MM.1S (cell line): Measurements from ENCODE around the gene HELB.

Experiments
- EZH2 ChIP-seq: fragments of 300-600 bp; sonication (generic); optimal IDR thresholded peaks from 2 replicates; pipeline ENCODE3; 2017; ENCODE audit warnings: low read depth, mild to moderate bottlenecking, antibody characterized with exemption, low read length, mixed read lengths
- EZH2phosphoT487 ChIP-seq: fragments of 300-600 bp; sonication (generic); IDR thresholded peaks from 2 replicates; pipeline ENCODE4 v1.6.1; 2018; ENCODE audit warnings: antibody characterized with exemption, low read length
- TF ChIP-seq, protein P1 (sequence below): fragments of 300-600 bp; sonication (generic); IDR thresholded peaks from 2 replicates; pipeline ENCODE4 v1.5.1; 2016; ENCODE audit warnings: antibody characterized with exemption, low read length, mixed read lengths

DNA sequence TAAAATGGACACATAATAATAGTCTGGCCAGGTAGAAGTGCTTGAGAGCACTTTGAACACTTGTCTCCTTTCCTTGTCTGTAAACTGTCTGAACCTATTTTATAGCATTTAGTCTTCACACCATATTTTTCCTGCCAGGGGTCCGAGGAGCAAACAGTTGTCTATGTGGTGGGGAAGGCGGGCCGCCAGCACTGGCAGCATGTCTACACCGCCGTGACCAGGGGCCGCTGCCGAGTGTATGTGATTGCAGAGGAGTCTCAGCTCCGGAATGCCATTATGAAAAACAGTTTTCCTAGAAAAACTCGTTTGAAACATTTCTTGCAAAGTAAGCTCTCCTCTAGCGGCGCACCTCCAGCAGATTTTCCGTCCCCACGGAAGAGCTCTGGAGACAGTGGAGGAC, 28.7 kb downstream of the HELB start:
- TF ChIP-seq, protein P1, sequence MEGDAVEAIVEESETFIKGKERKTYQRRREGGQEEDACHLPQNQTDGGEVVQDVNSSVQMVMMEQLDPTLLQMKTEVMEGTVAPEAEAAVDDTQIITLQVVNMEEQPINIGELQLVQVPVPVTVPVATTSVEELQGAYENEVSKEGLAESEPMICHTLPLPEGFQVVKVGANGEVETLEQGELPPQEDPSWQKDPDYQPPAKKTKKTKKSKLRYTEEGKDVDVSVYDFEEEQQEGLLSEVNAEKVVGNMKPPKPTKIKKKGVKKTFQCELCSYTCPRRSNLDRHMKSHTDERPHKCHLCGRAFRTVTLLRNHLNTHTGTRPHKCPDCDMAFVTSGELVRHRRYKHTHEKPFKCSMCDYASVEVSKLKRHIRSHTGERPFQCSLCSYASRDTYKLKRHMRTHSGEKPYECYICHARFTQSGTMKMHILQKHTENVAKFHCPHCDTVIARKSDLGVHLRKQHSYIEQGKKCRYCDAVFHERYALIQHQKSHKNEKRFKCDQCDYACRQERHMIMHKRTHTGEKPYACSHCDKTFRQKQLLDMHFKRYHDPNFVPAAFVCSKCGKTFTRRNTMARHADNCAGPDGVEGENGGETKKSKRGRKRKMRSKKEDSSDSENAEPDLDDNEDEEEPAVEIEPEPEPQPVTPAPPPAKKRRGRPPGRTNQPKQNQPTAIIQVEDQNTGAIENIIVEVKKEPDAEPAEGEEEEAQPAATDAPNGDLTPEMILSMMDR: no peak
- TF ChIP-seq EZH2 (no peak), EZH2phosphoT487 (no peak)
